ENCODE data around the gene ADGRV1. TPM values are rescaled to one million over a fixed set of nuclear protein-coding genes. Genes with fewer than 3 reads are reported as not detected.

The ADGRV1 gene
- total and polyA plus RNA-seq, 9 of the 15 experiments (the other 6 are each of a cell fraction or from before 2014, with no cell fraction given) = 21.7 to 156 (median 58.2) TPM

DNA sequence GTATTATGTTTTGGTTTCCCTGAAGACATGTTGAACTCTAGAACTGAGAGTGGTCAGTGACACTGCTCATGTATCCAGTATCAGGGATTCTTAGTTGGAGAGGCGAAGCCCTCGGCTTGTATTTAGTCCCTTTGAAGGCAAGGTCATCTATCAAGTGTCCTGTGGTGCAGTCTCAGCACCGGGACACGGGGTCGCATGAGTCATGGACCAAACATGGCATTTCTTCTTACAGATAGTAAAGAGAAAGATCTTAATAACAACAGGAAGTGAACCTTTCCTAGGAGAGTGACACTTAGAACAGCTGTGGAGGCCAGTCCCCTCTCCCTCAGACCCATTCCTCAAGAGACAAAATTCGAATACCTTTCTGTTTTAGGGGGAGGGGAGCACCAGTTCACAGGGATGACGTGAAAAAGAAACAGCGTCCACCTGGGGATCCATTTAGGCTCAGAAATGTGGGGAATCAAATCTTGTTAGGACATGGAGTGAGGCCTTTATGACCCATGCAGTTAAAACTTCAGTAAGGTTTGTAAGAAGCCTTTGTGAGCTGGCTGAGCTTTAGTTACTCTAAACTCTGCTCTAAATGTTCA, 86.5 kb downstream of the ADGRV1 start (continued):
- TF ChIP-seq, protein P1, sequence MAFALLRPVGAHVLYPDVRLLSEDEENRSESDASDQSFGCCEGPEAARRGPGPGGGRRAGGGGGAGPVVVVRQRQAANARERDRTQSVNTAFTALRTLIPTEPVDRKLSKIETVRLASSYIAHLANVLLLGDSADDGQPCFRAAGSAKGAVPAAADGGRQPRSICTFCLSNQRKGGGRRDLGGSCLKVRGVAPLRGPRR (CRISPR knock-in tag; IDR thresholded peaks at IDR 0.05) = no peak
- TF ChIP-seq ELF1 (tag; IDR thresholded peaks at IDR 0.05) (peak; percentile 48; the same call in 1 of the 2 replicates), ZNF124 (CRISPR knock-in tag; IDR thresholded peaks at IDR 0.05) (no peak), SREBF2 (CRISPR knock-in tag; IDR thresholded peaks at IDR 0.05) (no peak), EP300 (IDR thresholded peaks at IDR 0.05; ENCODE audit: low read length) (peak; percentile 95), RBFOX2 (IDR thresholded peaks at IDR 0.05; ENCODE audit: low read depth, low read length) (0 out of 2 replicates have a peak, but pooled peaks have one; percentile 8), MTA1 (IDR thresholded peaks at IDR 0.05; ENCODE audit: borderline replicate concordance) (peak; percentile 29; the same call in 1 of the 2 replicates), ZNF133 (CRISPR knock-in tag; IDR thresholded peaks at IDR 0.05) (no peak), YBX1 (IDR thresholded peaks at IDR 0.05) (no peak), CEBPG (CRISPR knock-in tag; IDR thresholded peaks at IDR 0.05) (no peak), CEBPG (tag; conservative IDR thresholded peaks at IDR 0.05 in 1 of 2, IDR thresholded peaks at IDR 0.05 in 1 of 2) (no peak), ZNF316 (IDR thresholded peaks at IDR 0.05) (peak; percentile 13; the same call in 1 of the 2 replicates), CHD4 (IDR thresholded peaks at IDR 0.05; ENCODE audit: insufficient read depth, insufficient replicate concordance, low read depth, low read length, poor library complexity, severe bottlenecking) (no peak), RCOR1 (IDR thresholded peaks at IDR 0.05; ENCODE audit: borderline replicate concordance in 1 of 2, low read depth in 2 of 2, low read length in 2 of 2) (peak; percentile 57 to 90; a peak in 3 of 4 replicates), CREB1 (IDR thresholded peaks at IDR 0.05) (peak; percentile 53; the same call in 1 of the 2 replicates), CREB1 (CRISPR knock-in tag; IDR thresholded peaks at IDR 0.05) (no peak)
- TF ChIP-seq, protein P2, sequence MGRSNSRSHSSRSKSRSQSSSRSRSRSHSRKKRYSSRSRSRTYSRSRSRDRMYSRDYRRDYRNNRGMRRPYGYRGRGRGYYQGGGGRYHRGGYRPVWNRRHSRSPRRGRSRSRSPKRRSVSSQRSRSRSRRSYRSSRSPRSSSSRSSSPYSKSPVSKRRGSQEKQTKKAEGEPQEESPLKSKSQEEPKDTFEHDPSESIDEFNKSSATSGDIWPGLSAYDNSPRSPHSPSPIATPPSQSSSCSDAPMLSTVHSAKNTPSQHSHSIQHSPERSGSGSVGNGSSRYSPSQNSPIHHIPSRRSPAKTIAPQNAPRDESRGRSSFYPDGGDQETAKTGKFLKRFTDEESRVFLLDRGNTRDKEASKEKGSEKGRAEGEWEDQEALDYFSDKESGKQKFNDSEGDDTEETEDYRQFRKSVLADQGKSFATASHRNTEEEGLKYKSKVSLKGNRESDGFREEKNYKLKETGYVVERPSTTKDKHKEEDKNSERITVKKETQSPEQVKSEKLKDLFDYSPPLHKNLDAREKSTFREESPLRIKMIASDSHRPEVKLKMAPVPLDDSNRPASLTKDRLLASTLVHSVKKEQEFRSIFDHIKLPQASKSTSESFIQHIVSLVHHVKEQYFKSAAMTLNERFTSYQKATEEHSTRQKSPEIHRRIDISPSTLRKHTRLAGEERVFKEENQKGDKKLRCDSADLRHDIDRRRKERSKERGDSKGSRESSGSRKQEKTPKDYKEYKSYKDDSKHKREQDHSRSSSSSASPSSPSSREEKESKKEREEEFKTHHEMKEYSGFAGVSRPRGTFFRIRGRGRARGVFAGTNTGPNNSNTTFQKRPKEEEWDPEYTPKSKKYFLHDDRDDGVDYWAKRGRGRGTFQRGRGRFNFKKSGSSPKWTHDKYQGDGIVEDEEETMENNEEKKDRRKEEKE (IDR thresholded peaks at IDR 0.05; ENCODE audit: borderline replicate concordance in 1 of 2, control insufficient read depth in 1 of 2, low read depth in 2 of 2, low read length in 1 of 2) = no peak
- TF ChIP-seq, protein P3, sequence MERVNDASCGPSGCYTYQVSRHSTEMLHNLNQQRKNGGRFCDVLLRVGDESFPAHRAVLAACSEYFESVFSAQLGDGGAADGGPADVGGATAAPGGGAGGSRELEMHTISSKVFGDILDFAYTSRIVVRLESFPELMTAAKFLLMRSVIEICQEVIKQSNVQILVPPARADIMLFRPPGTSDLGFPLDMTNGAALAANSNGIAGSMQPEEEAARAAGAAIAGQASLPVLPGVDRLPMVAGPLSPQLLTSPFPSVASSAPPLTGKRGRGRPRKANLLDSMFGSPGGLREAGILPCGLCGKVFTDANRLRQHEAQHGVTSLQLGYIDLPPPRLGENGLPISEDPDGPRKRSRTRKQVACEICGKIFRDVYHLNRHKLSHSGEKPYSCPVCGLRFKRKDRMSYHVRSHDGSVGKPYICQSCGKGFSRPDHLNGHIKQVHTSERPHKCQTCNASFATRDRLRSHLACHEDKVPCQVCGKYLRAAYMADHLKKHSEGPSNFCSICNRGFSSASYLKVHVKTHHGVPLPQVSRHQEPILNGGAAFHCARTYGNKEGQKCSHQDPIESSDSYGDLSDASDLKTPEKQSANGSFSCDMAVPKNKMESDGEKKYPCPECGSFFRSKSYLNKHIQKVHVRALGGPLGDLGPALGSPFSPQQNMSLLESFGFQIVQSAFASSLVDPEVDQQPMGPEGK (CRISPR knock-in tag; IDR thresholded peaks at IDR 0.05; ENCODE audit: borderline replicate concordance) = peak; percentile 29; the same call in 1 of the 2 replicates

Data from K562 (cell line).